ENCODE measurements around the gene RAD9A.

- TF ChIP-seq CTCF (IDR thresholded peaks at IDR 0.05) = no peak
- no peak for TF ChIP-seq EP300 (IDR thresholded peaks at IDR 0.05)
- no peak for TF ChIP-seq POLR2A (IDR thresholded peaks at IDR 0.05)
Observed at GRCh38 chr11:67416416-67417335, 24.9 kb downstream of the RAD9A start.

Measured in ovary (tissue), 3 donors.